H1 (cell line): ENCODE measurements around the gene TEX264. TPM values are rescaled to one million over a fixed set of nuclear protein-coding genes. Genes with fewer than 3 reads are reported as not detected.

Experiments used
- CTCF ChIA-PET: fragments of 300-600 bp; sonication (Branson Sonifier 250); formaldehyde crosslinking; loops from one replicate; lab custom pipeline; 2021; ENCODE audit not compliant: partially characterized antibody; lab: Charles Lee
- POLR2A ChIA-PET: fragments of 300-600 bp; sonication (Branson Sonifier 250); formaldehyde crosslinking; loops from one replicate; lab custom pipeline; 2021; ENCODE audit warnings: inconsistent platforms; ENCODE audit not compliant: partially characterized antibody; lab: Charles Lee
- DNase-seq, 2 experiments: peaks; one replicate each; pipeline versions ENCODE4 v3.0.0 to v3.0.0-alpha.2; 2010 to 2022; ENCODE audit warnings: low spot score in 2 of 2, low read depth in 1 of 2, mixed read lengths in 1 of 2
- FAIRE-seq: peaks from 2 replicates; lab custom pipeline; 2011; peaks lifted over from hg19 to GRCh38; lab: Jason Lieb, UNC
- H2AFZ ChIP-seq: 2 replicates; pipeline ENCODE4 v1.8.1; 2012; ENCODE audit warnings: low read length, inconsistent platforms
- H2AK5ac ChIP-seq: 2 replicates; pipeline ENCODE4 v1.6.1; 2013; ENCODE audit warnings: low read depth, low read length
- H2BK120ac ChIP-seq: replicated peaks from 2 replicates; pipeline ENCODE3; 2013; ENCODE audit warnings: low read depth, low read length, inconsistent platforms
- H2BK12ac ChIP-seq: 2 replicates; pipeline ENCODE4 v1.6.1; 2013; ENCODE audit warnings: low read depth, low read length
- H2BK15ac ChIP-seq: 2 replicates; pipeline ENCODE4 v1.6.1; 2013; ENCODE audit warnings: low read length
- H2BK20ac ChIP-seq: 2 replicates; pipeline ENCODE4 v1.6.1; 2013; ENCODE audit warnings: low read length
- H2BK5ac ChIP-seq: 2 replicates; pipeline ENCODE4 v1.6.1; 2013; ENCODE audit warnings: low read depth, low read length
- H3K14ac ChIP-seq: 2 replicates; pipeline ENCODE4 v1.6.1; 2013; ENCODE audit warnings: inconsistent platforms; ENCODE audit not compliant: insufficient read length
- H3K18ac ChIP-seq: 2 replicates; pipeline ENCODE4 v1.6.1; 2013; ENCODE audit warnings: low read length; ENCODE audit errors: extremely low read depth
- H3K23ac ChIP-seq: 2 replicates; pipeline ENCODE4 v1.6.1; 2013; ENCODE audit warnings: inconsistent platforms; ENCODE audit not compliant: insufficient read length
- H3K23me2 ChIP-seq: 2 replicates; pipeline ENCODE4 v1.6.1; 2013; ENCODE audit warnings: low read depth, low read length
- H3K27ac ChIP-seq: 2 replicates; pipeline ENCODE4 v1.6.1; 2011; ENCODE audit warnings: low read depth, low read length, inconsistent platforms
- H3K27me3 ChIP-seq, 4 experiments: replicated peaks in 1 of 4; 1 replicate in 1 of 4; 2 replicates in 3 of 4; pipeline versions ENCODE4 v1.6.1 to v1.8.1; 2011 to 2013; ENCODE audit warnings: low read length in 3 of 4, mild to moderate bottlenecking in 3 of 4, inconsistent platforms in 2 of 4, mixed read lengths in 2 of 4, moderate library complexity in 1 of 4; ENCODE audit not compliant: control insufficient read depth in 3 of 4, insufficient read depth in 3 of 4; ENCODE audit errors: extremely low read depth in 1 of 4
- H3K36me3 ChIP-seq, 4 experiments: 2 replicates each; pipeline versions ENCODE4 v1.6.1 to v1.8.1; 2011 to 2013; ENCODE audit warnings: mild to moderate bottlenecking in 4 of 4, low read length in 3 of 4, moderate library complexity in 2 of 4, control low read depth in 1 of 4, inconsistent platforms in 1 of 4; ENCODE audit not compliant: insufficient read depth in 4 of 4, control insufficient read depth in 2 of 4
- H3K4ac ChIP-seq: replicated peaks from 2 replicates; pipeline ENCODE3; 2013; ENCODE audit warnings: low read length, low read depth, mixed read lengths, inconsistent platforms; ENCODE audit not compliant: insufficient read length
- H3K4me1 ChIP-seq, 4 experiments: replicated peaks in 1 of 4; 1 replicate in 1 of 4; 2 replicates in 3 of 4; pipeline versions ENCODE4 v1.6.1 to v1.8.1; 2011 to 2013; ENCODE audit warnings: low read length in 3 of 4, inconsistent platforms in 2 of 4, mixed read lengths in 1 of 4; ENCODE audit not compliant: insufficient read depth in 4 of 4, control insufficient read depth in 3 of 4
- H3K4me2 ChIP-seq, 2 experiments: 2 replicates each; pipeline versions ENCODE4 v1.6.1 to v1.8.1; 2011 to 2013; ENCODE audit warnings: low read depth in 2 of 2, low read length in 2 of 2, control low read depth in 1 of 2, inconsistent platforms in 1 of 2, mild to moderate bottlenecking in 1 of 2; ENCODE audit not compliant: insufficient read depth in 1 of 2
- H3K4me3 ChIP-seq, 4 experiments: fragments of 200-600, 300-600 bp in 1 of 4; sonication (generic), shearing (Covaris generic), sonication (Bioruptor Twin) in 1 of 4; 2 replicates each; pipeline versions ENCODE4 v1.5.1 to v1.8.1; 2011 to 2016; ENCODE audit warnings: low read length in 4 of 4, low read depth in 3 of 4, control low read depth in 2 of 4, inconsistent platforms in 2 of 4, mild to moderate bottlenecking in 2 of 4, mixed read lengths in 1 of 4, moderate library complexity in 1 of 4; ENCODE audit not compliant: insufficient read depth in 2 of 4; ENCODE audit errors: extremely low read depth in 1 of 4
- H3K56ac ChIP-seq: replicated peaks from 2 replicates; pipeline ENCODE3; 2013; ENCODE audit warnings: low read depth, mild to moderate bottlenecking, mixed read lengths, low read length, inconsistent platforms; ENCODE audit not compliant: insufficient read length
- H3K79me1 ChIP-seq: 2 replicates; pipeline ENCODE4 v1.6.1; 2013; ENCODE audit warnings: low read depth, low read length, control low read depth
- H3K79me2 ChIP-seq, 2 experiments: 2 replicates each; pipeline versions ENCODE4 v1.6.1 to v1.8.1; 2012 to 2013; ENCODE audit warnings: low read length in 2 of 2, mild to moderate bottlenecking in 2 of 2, inconsistent platforms in 1 of 2; ENCODE audit not compliant: insufficient read depth in 2 of 2, control insufficient read depth in 1 of 2
- H3K9ac ChIP-seq, 4 experiments: replicated peaks in 1 of 4; 1 replicate in 1 of 4; 2 replicates in 3 of 4; pipeline versions ENCODE4 v1.6.1 to v1.8.1; 2011 to 2013; ENCODE audit warnings: low read depth in 3 of 4, low read length in 3 of 4, control low read depth in 2 of 4, mild to moderate bottlenecking in 2 of 4, moderate library complexity in 2 of 4, inconsistent platforms in 1 of 4; ENCODE audit errors: extremely low read depth in 1 of 4
- H3K9me3 ChIP-seq, 2 experiments: 2 replicates each; pipeline versions ENCODE4 v1.6.1 to v1.8.1; 2012 to 2013; ENCODE audit warnings: mild to moderate bottlenecking in 2 of 2, moderate library complexity in 2 of 2, control low read depth in 1 of 2, inconsistent platforms in 1 of 2, low read depth in 1 of 2, low read length in 1 of 2, mixed read lengths in 1 of 2; ENCODE audit not compliant: insufficient read depth in 2 of 2
- H4K20me1 ChIP-seq, 2 experiments: replicated peaks in 1 of 2; 2 replicates each; pipeline versions ENCODE3 to v1.8.1; 2011 to 2013; ENCODE audit warnings: inconsistent platforms in 2 of 2, low read length in 2 of 2, mild to moderate bottlenecking in 1 of 2; ENCODE audit not compliant: insufficient read depth in 2 of 2, control insufficient read depth in 1 of 2
- H4K5ac ChIP-seq: 2 replicates; pipeline ENCODE4 v1.6.1; 2013; ENCODE audit warnings: low read length, low read depth, mixed read lengths, inconsistent platforms; ENCODE audit not compliant: insufficient read length
- H4K8ac ChIP-seq: 2 replicates; pipeline ENCODE4 v1.8.0; 2013; ENCODE audit warnings: mild to moderate bottlenecking, moderate library complexity, low read length, inconsistent platforms; ENCODE audit not compliant: insufficient read depth; ENCODE audit errors: extremely low read depth
- H4K91ac ChIP-seq: replicated peaks from 2 replicates; pipeline ENCODE3; 2013; ENCODE audit warnings: low read length, mixed read lengths, inconsistent platforms; ENCODE audit not compliant: insufficient read length
- RAD21 ChIP-seq, 2 experiments: IDR thresholded peaks in 1 of 2; conservative IDR thresholded peaks in 1 of 2; 2 replicates each; pipeline ENCODE4 v1.6.1; 2011; ENCODE audit warnings: low read depth in 2 of 2, low read length in 2 of 2, improper control_type of control experiment in 1 of 2, inconsistent platforms in 1 of 2, mild to moderate bottlenecking in 1 of 2, moderate library complexity in 1 of 2
- RFX5 ChIP-seq: IDR thresholded peaks from 2 replicates; pipeline ENCODE4 v1.6.1; 2011; ENCODE audit warnings: low read depth, low read length, improper control_type of control experiment, borderline replicate concordance
- SP1 ChIP-seq: IDR thresholded peaks from 2 replicates; pipeline ENCODE4 v1.6.1; 2011; ENCODE audit warnings: low read depth, low read length
- SUZ12 ChIP-seq: fragments of 200-600 bp; sonication (generic); IDR thresholded peaks from 2 replicates; pipeline ENCODE4 v1.6.1; 2012; ENCODE audit warnings: mild to moderate bottlenecking, inconsistent platforms, low read length, moderate library complexity, mixed read lengths
- ZNF274 ChIP-seq: IDR thresholded peaks from 2 replicates; pipeline ENCODE4 v1.7.0; 2012; ENCODE audit warnings: low read length, borderline replicate concordance; ENCODE audit errors: extremely low read depth
- WGBS, 2 experiments: shearing (Covaris generic) in 1 of 2; methylation state at CpG; one replicate each; pipeline versions ENCODE4 v1.1.6 to v1.1.7; 2013 to 2015; ENCODE audit warnings: low lambda C conversion rate in 2 of 2, mixed read lengths in 2 of 2, inconsistent platforms in 1 of 2, low coverage in 1 of 2, missing lambda C conversion rate in 1 of 2; ENCODE audit not compliant: insufficient replicate concordance in 2 of 2, insufficient coverage in 1 of 2, insufficient read length in 1 of 2; ENCODE audit errors: extremely low coverage in 1 of 2, missing lambda C conversion rate in 1 of 2; 5-methylcytosine and 5-hydroxymethylcytosine counted together
- polyA plus RNA-seq, 7 experiments: library from polyadenylated mRNA; depleted of rRNA in 3 of 7; stranded (reverse) in 5 of 7; unstranded in 2 of 7; fragments of >200 nt in 5 of 7; fragments of 200-250 nt in 2 of 7; gene quantifications; 1 replicate in 5 of 7; 2 replicates in 1 of 7; 4 replicates in 1 of 7; pipeline versions ENCODE4 v1.2.1 to v1.2.3, GENCODE V29; 2011 to 2013; ENCODE audit warnings: missing spikeins in 2 of 7, mixed read lengths in 2 of 7
- total RNA-seq: library from RNA; stranded (reverse); fragmentation: NEBNext Ultra II Directional; extraction: Animal tissue kit (Norgen Biotek cat#: 25700); gene quantifications from 2 replicates; pipeline ENCODE4 v1.2.1, GENCODE V29; 2021
- TF ChIP-seq, protein P1 (sequence below): IDR thresholded peaks from 2 replicates; pipeline ENCODE4 v1.6.1; 2012; ENCODE audit warnings: inconsistent platforms
- TF ChIP-seq, protein P2 (sequence below): IDR thresholded peaks from 2 replicates; pipeline ENCODE4 v1.6.1; 2012; ENCODE audit warnings: low read length, inconsistent platforms

Gene TEX264
- total and polyA plus RNA-seq, 2 of the 8 experiments (the other 6 are each of a cell fraction or from before 2014, with no cell fraction given) = 11.2 to 35.6 TPM

DNA sequence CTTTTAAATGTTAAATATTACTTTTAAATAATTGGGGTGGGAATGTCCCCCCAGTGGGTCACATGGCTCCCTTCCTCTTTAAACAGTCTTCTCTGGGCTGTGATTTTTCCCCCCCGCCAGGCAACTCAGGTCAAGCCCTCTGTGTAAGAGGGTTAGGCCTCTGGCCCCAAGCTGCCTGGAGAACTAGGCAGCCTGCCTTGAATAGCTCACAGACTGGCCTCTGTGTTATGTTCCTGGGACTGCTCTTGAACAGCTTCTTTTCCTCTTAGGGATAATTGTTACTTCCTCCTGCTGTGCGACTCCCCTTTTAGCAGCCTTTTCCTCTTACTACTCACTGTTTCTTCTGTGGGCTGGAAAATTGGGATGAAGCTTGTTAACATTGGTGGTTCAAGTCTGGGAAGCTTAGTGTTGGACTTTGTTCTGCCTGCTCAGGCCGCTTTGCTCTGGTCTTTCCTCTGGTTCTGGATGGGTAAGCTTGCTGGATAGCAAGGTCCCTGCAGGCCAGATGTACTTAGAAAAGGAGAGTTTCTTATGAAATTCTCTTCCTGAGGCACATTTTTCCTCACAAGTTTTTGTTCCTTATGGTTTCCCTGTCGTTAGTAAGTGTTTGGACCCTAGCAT is 2.2 kb downstream of the TEX264 start:
- H2BK12ac ChIP-seq = no peak overlapping the region
- H2AFZ ChIP-seq = no peak overlapping the region
- no peak overlapping the region for H2BK120ac ChIP-seq
- H4K5ac ChIP-seq = no peak overlapping the region
- peaks cover 3% of the 10 kb centered on the region; the same call in 1 of the 2 replicates for H3K79me1 ChIP-seq
- no peak overlapping the region for H3K4ac ChIP-seq
- H3K36me3 ChIP-seq = no peaks in the 10 kb centered on the region
- H4K91ac ChIP-seq = no peak overlapping the region
- no peaks in the 10 kb centered on the region for H3K79me2 ChIP-seq
- H3K4me3 ChIP-seq = no peak overlapping the region
- no peak overlapping the region for H4K8ac ChIP-seq
- DNase-seq = no peak
- no peak overlapping the region for H3K4me2 ChIP-seq
- no peak overlapping the region for H3K27ac ChIP-seq
- no peak overlapping the region for H3K9ac ChIP-seq
- peaks cover 0 to 10% (median 5%) of the 10 kb centered on the region in 4 experiments; a peak in 4 of 7 replicates for H3K4me1 ChIP-seq
- no peak overlapping the region for H3K18ac ChIP-seq
- no peaks in the 10 kb centered on the region for H3K9me3 ChIP-seq
- H2BK5ac ChIP-seq = no peak overlapping the region
- no peak overlapping the region for H2AK5ac ChIP-seq
- no peaks in the 10 kb centered on the region for H3K27me3 ChIP-seq
- H4K20me1 ChIP-seq = no peaks in the 10 kb centered on the region
- 88% methylated on average over 4 of the region's 4 CpGs; no CpG with 5 or more reads in 1 of the 2 experiments for WGBS, 2 experiments
- no peak overlapping the region for H3K56ac ChIP-seq
- ChIA-PET CTCF (interaction anchor here (0.7 to 10.9 kb wide), 10 partner anchors 8 to 284 kb away, joined by 3 to 137 read pairs (median 4); partner anchors contain the start of gene DCAF1), POLR2A (interaction anchor here (1.1 to 5.2 kb wide), 3 partner anchors 8 to 19 kb away, joined by 4 to 37 read pairs (median 4); no protein-coding TSS in a partner anchor)
- FAIRE-seq = no peak
- H3K23ac ChIP-seq = no peak overlapping the region
- H2BK15ac ChIP-seq = no peak overlapping the region
- no peak overlapping the region for H3K14ac ChIP-seq
- no peak overlapping the region for H2BK20ac ChIP-seq
- peaks cover 7% of the 10 kb centered on the region; the same call in 1 of the 2 replicates for H3K23me2 ChIP-seq
- TF ChIP-seq, protein P1, sequence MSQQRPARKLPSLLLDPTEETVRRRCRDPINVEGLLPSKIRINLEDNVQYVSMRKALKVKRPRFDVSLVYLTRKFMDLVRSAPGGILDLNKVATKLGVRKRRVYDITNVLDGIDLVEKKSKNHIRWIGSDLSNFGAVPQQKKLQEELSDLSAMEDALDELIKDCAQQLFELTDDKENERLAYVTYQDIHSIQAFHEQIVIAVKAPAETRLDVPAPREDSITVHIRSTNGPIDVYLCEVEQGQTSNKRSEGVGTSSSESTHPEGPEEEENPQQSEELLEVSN = no peak
- TF ChIP-seq RFX5 (no peak), RAD21 (IDR thresholded peaks at IDR 0.05 in 1 of 2, conservative IDR thresholded peaks at IDR 0.05 in 1 of 2; ENCODE audit: low read depth in 2 of 2, low read length in 2 of 2) (no peak), ZNF274 (no peak), SUZ12 (no peak), SP1 (no peak)
- TF ChIP-seq, protein P2, sequence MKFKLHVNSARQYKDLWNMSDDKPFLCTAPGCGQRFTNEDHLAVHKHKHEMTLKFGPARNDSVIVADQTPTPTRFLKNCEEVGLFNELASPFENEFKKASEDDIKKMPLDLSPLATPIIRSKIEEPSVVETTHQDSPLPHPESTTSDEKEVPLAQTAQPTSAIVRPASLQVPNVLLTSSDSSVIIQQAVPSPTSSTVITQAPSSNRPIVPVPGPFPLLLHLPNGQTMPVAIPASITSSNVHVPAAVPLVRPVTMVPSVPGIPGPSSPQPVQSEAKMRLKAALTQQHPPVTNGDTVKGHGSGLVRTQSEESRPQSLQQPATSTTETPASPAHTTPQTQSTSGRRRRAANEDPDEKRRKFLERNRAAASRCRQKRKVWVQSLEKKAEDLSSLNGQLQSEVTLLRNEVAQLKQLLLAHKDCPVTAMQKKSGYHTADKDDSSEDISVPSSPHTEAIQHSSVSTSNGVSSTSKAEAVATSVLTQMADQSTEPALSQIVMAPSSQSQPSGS = no peak
